HG02763 (cell line): ENCODE results near the gene RNF207.
"Not testable (repeated sequence)": the region's sequence is repeated elsewhere in the genome, so short reads cannot be mapped to it uniquely, and the experiment has no call there.

Experiments used
- ATAC-seq: cut with Tn5 transposase; IDR thresholded peaks from one replicate; pipeline ENCODE4 v1.9.1; 2021; ENCODE audit warnings: mild to moderate bottlenecking, moderate library complexity; ENCODE audit not compliant: unreplicated experiment

The RNF207 gene

DNA sequence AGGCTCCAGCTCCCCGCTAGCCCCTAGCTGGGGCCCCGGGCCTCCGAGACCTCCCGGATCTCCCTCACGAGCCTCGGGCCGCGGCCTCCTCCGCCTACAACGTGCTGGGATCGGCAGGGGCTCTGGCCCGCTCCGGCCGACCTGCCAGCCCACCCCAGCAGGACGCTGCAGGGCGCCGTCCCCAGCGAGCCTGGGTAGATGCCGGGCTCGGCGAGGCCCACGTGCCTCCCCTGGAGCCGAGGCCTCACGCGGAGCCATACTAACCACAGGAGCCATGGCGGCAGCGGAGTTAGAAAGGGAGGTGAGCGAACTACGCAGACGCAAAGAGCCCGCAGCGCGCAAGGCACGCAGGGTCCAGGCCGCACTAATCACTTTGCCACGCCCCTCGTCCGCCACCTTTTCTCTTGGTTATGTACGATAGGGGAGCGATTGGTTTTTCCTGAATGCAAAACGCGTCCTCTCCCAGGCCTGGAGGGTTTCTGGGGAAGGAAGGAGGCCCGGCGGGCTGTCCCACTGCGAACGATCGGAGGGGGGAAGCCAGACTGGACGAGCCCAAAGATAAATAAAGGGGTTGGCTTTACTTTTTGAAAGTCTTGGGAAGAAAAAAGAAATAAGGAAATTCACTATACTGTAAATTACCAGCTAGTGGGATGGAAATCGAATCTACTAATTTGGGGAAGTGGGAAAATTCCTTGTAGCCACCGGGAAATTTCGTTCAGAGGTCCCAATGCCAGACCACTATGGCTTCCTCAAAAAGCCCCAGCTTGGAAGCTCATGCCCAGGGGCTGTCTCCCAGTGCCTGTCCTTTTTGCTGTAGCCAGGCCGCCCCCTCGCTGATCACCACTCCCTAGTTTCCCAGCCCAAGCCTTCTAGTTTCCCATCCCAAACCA, 6.4 kb upstream of the RNF207 start, which contains the start of gene RPL22:
Gene RPL22 (minus strand): TSS at position 298 of the 890 bp plus-strand sequence. CDS start 22 bp downstream, at position 276.
- ATAC-seq: peak; percentile 96

DNA sequence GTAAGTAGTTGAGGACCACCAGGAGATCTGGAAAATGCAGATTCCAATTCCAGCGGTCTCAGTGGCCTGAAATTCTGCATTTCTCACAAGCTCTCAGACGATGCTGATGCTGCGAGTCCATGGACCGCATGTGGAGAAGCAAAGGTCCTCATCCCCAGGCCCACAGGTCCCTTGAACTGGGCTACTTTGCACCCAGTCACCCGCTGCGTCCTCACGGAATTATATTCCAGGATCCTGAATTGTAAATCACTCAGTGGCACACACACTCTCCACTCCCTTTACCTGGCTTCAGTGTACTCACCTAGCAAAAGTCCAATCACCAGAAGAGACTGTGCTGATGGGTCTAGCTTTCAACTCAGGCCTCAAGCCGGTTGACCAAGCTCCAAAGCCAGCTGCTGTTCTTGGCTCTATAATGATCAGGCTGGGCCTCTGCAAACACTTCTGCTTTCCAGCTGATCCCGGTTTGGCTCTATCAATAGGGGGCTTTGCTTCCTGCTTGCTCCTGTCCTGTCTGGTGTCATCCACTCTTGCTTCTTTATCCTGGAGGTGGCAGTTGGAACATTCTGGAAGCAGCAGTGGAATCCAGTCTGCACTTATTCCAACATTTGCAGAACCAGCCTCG, 5.6 kb upstream of the RNF207 start:
- ATAC-seq: no peak

DNA sequence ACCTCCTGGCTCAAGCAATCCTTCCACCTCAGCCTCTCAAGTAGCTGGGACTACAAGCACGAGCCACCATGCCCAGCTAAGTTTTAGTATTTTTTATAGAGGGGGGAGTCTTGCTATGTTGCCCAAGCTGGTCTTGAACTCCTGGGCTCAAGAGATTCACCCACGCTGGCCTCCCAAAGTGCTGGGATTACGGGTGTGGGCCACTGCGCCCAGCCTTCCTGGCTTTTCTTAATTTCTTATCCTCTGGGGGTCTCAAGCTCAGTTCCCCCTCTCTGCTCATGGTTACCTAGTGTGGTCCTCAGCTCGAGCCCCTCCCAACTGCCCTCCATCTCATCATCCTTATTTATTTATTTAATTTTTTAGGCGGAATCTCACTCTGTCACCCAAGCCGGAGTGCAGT, 3.7 kb upstream of the RNF207 start:
- ATAC-seq: no peak

DNA sequence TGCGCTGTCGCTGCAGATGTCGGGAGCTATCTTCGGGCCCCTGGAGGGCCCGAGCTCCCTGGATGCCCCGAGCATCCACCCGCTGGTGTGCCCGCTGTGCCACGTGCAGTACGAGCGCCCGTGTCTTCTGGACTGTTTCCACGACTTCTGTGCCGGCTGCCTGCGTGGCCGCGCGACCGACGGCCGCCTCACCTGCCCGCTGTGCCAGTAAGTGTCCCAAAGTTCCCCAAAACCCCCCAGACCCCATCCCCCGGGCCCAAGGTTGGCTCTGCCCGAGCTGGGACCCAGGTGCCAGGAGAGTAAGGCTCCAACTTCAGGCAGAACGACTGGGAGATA, 569 bp downstream of the RNF207 start:
- no peak for ATAC-seq

DNA sequence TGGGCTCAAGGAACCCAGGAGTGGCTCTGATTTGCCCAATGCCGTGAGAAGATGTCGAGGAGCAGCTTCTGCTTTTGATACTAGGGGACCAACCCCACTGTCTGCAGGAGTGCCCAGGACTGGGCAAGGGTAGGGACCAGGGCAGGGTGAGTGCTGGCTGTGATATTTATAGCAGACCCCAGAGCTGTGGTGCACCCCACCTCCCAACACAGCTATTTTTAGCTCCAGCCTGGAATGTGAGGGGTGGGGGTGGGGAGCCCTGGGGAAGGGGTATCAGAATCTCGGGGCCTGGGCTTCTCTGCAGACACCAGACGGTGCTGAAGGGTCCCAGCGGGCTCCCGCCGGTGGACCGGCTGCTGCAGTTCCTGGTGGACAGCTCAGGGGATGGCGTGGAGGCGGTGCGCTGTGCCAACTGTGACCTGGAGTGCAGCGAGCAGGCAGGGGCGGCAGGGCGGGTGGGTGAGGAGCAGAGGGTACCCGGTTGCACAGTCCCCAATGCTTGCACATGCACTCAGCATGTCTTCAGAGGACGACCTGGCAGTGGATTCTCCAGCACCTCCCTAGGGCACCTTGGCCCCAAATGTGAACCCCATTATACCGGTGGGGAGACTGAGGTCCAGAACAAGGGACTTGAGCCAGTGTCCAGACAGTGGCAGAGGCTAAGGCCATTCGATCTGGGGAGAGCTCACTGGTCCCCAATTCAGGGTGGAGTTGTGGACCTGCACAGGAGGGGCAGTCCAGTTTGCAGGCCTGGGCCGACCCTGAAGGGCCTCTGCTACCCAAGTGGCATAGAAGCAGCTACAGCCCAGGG, 1.4 kb downstream of the RNF207 start:
- no peak for ATAC-seq

DNA sequence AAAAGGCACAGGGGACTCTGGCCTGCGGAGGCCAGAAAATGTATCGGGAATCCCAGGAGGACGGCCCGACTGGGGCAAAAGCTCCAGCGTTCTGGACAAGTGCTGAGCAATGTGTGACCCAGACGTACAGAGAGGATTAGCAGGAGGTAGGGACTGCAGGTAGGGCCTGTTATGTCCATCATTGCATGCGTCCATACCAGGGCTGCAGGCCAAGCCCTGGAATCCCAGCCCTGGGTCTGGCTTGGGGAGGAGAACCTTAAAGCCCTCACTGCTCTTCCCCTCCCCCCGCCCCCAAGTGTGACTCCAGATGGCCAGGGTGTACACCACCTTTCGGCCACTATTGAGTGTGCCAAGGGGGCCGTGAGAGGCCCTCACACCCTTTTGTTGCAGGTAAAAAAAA, 2.0 kb downstream of the RNF207 start:
- no peak for ATAC-seq

DNA sequence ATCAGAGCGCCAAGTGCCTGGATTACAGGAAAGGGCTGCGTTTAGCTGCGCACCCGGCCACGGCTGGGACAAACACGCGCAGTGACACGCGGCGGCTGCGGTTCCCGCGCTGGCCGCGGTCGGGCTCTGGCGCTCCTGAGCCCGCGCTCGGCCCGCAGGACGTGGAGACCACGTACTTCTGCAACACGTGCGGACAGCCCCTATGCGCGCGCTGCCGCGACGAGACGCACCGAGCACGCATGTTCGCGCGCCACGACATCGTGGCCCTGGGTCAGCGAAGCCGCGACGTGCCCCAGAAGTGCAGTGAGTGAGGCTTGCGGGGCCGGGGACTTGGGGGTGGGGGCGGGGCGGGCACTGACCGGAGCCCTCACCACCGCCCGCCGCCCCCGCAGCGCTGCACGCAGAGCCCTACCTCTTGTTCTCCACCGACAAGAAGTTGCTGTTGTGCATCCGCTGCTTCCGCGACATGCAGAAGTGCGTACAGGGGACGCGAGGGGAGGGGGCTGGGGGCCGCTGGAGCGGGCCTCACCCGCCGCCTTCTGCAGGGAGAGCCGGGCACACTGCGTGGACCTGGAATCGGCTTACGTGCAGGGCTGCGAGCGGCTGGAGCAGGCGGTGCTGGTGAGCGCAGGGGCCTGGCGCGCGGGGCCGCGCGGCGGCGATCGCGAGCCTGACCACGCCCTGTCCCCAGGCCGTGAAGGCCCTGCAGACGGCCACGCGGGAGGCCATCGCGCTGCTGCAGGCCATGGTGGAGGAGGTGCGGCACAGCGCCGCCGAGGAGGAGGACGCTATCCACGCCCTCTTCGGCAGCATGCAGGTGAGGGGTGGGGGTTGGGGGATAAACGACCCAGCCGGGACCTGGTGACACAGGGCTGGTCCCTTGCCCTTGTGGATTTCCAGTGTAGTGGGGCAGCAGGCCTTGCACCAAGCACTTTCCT, 3.1 kb downstream of the RNF207 start:
- ATAC-seq: no peak

DNA sequence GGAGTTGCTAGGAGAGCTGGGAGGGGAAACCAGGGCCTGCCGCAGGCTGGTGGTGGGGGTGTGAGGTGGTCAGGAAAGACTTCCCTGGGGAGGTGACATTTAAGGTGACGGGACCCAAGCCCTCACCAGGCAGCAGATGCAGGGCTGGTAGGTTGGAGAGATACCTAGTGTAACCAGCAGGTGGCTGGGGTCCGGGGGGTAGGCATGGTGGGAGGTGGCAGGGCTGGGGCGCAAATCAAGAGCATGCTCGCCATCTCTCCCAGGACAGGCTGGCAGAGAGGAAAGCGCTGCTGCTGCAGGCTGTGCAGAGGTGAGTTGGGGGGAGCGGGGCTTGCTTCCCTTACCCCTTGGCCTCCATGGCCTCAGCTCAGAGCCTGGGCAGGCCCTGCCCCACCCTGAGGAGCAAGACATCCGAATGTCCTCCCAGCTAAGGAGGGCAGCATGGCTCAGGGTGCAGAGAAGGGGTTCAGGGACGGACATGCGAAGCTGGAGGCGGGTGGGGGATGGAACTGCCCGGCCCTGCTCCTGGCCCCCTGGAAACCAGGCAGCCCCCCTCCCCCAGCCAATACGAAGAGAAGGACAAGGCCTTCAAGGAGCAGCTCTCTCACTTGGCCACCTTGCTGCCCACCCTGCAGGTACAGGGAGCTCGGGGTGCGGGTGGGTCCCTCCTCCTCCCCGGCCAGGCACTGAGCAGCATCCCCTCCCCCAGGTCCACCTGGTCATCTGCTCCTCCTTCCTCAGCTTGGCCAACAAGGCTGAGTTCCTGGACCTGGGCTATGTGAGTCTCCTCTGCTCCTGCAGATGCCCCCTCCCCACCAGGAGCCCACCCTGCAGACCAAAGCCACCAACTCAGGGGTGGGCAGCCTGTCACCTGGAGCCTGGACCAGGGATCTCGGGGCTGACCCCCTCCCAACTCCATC, 4.0 kb downstream of the RNF207 start:
- ATAC-seq: no peak

DNA sequence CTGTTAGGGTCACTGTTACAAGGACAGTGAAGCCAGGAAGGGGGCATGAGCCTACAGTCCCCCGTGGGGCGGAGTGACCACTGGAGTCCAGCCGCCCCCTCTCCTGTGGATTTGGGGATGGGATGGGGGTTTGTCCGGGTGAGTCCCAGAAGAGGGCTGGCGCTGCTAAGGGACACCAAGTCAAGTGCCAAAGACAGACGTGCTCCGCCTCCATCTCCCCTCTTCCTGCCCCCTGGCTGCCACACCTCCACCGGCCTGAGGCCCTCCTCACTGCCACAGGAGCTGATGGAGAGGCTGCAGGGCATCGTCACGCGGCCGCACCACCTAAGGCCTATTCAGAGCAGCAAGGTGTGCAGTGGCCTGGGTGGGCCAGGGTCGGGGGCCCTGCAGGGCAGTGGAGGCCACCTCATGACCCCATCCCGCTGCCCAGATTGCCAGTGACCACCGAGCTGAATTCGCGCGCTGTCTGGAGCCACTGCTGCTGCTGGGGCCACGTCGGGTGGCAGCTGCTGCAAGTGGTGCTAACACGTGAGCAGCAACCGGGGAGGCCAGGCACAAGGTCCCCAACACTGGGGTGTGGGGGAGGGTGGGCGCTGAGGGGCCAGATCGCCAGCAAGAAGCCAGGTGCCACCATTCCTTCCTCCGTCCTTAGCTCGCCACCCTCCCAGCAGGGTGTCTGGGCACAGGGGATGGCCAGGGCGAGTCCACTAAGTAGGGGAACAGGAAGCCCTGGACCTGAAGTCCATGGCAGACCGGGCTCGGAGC, 4.9 kb downstream of the RNF207 start:
- no peak for ATAC-seq

DNA sequence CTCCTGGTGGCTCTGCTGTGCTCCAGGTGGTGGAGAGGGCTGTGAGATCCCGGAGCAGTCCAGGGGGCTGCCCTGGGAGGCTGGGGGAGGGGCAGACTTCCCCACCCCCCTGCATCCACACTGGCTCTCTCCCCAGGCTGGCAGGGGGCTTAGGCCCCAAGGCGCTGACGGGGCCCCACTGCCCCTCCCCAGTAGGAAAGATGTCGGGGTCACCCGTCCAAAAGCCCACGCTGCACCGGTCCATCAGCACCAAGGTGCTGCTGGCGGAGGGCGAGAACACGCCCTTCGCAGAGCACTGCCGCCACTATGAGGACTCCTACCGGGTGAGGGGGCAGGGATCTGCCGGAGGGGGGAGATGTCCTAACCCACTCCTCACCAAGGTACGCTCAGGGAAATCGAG, 5.8 kb downstream of the RNF207 start:
- ATAC-seq: no peak

DNA sequence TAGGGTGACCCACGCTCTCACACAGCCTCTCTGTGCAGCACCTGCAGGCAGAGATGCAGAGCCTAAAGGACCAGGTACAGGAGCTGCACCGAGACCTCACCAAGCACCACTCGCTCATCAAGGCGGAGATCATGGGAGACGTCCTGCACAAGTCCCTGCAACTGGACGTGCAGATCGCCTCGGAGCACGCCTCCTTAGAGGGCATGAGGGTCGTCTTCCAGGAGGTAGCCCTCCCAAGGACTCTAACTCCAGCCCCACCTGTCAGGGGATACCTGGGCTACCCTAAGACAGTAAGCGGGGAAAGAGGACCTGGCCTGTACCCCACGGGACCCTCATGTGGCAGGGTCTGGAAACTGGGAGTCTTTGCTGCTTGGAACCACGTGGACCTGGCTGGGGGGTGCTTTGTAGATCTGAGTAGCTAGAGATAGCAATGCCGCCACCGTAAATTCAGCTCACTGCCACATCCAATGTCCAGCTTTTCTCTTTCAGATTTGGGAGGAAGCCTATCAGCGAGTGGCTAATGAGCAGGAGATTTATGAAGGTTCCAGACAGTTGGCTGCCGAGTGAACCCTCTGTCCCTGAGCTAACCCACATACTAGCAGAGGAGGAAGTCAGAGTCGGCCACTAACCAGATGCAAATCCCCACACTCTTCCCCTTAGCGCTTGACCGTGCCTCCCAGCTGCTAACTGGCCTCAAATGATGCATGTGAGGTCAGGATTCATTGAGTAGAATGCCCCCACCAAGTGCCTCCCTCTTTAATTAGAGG, 6.5 kb downstream of the RNF207 start:
- no peak for ATAC-seq

DNA sequence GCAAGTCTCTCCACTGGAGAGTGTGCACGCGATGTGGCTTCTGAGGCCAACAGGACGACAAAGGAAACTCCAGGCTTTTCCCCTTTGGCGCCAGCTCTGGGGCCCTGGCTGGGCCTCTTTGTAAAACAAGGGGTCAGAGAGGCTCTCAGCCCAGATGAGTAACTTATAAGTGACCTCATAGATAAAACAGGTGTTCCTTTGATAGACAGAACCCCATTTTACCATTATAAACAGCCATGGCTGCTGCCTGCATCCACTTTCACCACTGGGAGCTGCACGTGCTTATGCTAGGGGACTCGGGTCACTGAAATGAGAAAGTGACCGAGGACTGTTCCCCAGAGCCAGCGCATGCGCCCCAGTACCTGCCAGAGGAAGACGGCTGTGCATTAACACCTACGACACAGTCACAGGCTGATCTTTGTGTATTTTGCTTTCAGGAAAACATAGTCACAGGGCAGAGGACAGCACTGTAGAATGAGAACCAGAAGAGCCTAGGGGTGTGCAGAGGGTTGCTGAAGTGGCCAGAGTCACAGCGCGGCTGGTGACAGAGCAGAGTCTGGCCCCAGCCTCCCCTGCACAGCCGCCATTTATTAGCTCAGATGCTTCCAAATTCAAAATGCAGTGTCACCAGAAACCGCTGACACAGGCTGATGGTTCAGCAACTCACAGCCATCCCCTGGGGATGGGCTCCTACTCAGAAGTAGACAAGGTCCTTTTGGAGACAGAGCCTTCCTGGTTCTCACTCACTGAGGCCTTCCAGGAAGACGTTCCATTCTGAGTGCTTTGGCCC, 12.7 kb downstream of the RNF207 start:
- ATAC-seq: no peak

DNA sequence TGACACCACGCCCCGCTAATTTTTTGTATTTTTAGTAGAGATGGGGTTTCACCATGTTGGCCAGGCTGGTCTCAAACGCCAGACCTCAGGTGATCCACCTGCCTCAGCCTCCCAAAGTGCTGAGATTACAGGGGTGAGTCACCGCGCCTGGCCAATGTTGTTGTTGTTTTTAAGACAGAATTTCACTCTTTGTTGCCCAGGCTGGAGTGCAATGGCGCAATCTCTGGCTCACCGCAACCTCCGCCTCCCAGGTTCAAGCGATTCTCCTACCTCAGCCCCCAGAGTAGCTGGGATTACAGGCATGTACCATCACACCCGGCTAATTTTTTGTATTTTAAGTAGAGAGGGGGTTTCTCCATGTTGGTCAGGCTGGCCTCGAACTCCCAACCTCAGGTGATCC, 13.7 kb downstream of the RNF207 start:
- ATAC-seq: not testable (repeated sequence)

DNA sequence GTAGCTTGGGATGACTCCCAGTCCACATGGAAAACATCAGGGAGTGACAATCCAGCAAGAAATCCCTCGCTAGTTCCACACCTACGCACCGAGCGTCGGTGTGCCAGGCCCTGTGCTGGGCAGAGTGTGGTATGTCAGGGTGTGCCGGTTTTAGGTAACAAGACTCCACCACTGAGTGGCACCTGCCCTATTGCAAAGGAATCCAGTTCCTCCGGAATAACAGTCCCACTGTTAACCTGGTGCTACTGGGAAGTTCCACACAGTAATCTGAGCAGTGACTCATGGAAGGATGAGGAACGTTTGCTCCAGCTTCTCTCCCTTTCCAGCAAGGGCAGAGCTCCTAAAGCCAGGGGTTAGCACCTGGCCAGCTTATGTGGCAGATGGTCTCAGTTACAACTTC, 14.3 kb downstream of the RNF207 start:
- ATAC-seq: no peak

DNA sequence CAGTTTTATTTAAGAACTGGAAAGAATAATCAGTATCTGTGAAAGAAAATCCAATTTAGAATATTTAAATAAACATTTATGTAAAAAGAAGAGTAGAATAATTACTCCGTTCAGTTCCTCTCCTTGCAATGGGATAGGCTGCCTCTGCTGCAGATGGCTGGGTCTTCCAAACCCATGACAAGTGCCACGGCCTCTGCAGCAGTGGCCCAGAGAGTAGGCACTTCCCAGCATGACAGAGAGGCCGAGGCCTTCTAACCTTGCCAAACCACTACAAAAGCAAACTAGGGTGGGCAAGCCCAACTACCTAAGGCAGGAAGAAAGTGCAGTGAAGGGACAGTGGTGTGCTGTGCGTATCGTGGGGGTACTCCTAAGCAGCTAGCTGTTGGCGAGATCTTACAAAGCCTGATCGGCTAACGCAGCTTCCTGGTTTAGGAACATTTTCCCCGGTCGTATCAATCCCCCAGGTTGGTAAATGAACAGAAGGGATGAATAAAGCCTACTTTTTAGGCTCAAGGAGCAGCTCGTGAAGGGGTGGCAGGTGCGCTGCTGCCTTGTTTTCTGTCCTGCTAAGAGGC, 15.4 kb downstream of the RNF207 start:
- no peak for ATAC-seq

DNA sequence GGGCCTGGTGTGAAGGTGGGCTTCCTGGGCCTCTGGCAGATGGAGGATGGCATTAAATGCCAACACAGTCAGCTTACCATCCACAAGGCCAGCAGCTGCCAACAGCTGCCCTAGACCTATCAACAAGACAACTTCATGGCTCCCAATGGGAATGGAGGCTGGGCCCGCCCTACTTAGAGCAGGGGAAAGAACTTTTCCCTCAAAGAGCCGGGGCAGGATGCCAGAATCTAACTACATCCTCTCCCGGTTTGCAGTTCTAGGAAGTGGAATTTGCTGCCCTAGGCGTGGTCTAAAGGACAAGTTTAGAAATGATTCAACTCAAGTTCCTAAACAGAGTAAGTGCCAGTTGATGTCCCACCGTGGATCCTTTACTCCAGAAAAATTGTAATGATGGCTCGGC, 16.7 kb downstream of the RNF207 start:
- no peak for ATAC-seq

DNA sequence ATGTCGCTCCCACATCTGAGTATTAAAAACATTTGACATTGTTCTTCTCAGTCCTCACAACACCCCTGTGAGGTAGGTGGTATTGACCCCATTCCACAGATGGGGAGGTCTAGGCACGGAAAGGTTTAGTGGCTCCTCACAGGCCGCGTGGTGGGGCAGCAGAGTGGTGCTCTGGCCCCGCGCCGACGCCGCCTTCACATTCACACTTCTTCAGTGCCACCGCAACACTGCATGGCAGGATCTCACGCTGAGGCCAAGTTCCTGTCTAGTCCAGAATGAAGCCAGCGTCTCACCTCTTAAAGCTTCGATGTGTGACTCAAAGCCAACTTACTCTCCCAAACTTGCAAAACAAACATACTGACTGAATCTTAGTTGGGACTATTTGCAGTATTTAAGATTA, 17.7 kb downstream of the RNF207 start:
- no peak for ATAC-seq
